Transverse colon (tissue), 4 donors: Measurements from ENCODE around the gene HOGA1. TPM values are rescaled to one million over a fixed set of nuclear protein-coding genes. Genes with fewer than 3 reads are reported as not detected.

Experiments
- DNase-seq: peaks from one replicate; pipeline ENCODE4 v3.0.0-alpha.2; 2019
- H3K27ac ChIP-seq, 4 donors: fragments of 200-600 bp; sonication (generic); 2 replicates each; pipeline ENCODE4 v1.5.1; 2016 to 2018; ENCODE audit warnings: inconsistent platforms in 4 of 4
- H3K27me3 ChIP-seq: fragments of 200-600 bp; sonication (generic); 2 replicates; pipeline ENCODE4 v1.5.1; 2017; ENCODE audit warnings: inconsistent platforms
- H3K36me3 ChIP-seq, 4 donors: fragments of 200-600 bp; sonication (generic); 2 replicates each; pipeline ENCODE4 v1.5.1; 2017 to 2019; ENCODE audit warnings: inconsistent platforms in 4 of 4
- H3K4me1 ChIP-seq, 4 donors: fragments of 200-600 bp; sonication (generic); 2 replicates each; pipeline ENCODE4 v1.5.1; 2017 to 2020; ENCODE audit warnings: inconsistent platforms in 4 of 4
- H3K4me3 ChIP-seq, 4 donors: fragments of 200-600 bp; sonication (generic); 1 replicate in 1 of 4; 2 replicates in 3 of 4; pipeline versions ENCODE4 v1.5.1 to v1.6.1; 2017 to 2019; ENCODE audit warnings: inconsistent platforms in 4 of 4
- H3K9me3 ChIP-seq, 2 donors: fragments of 200-600 bp; sonication (generic); 2 replicates each; pipeline ENCODE4 v1.5.1; 2017 to 2019; ENCODE audit warnings: inconsistent platforms in 2 of 2
- CTCF ChIP-seq, 5 experiments: fragments of 200-600 bp in 3 of 5; fragments of 450-650 bp in 2 of 5; sonication (generic) in 3 of 5; IDR thresholded peaks; 1 replicate in 2 of 5; 2 replicates in 3 of 5; pipeline ENCODE4 v1.5.1; 2016 to 2017; ENCODE audit warnings: antibody characterized with exemption in 5 of 5, inconsistent platforms in 3 of 5, mild to moderate bottlenecking in 2 of 5, moderate library complexity in 1 of 5
- EP300 ChIP-seq: sonication (generic); formaldehyde crosslinking; IDR thresholded peaks from one replicate; pipeline ENCODE4 v1.6.1; 2017; ENCODE audit warnings: antibody characterized with exemption, low read depth
- POLR2A ChIP-seq: fragments of 450-650 bp; IDR thresholded peaks from one replicate; pipeline ENCODE4 v1.6.1; 2016; ENCODE audit warnings: antibody characterized with exemption, mild to moderate bottlenecking, moderate library complexity
- POLR2AphosphoS5 ChIP-seq, 3 donors: sonication (generic); formaldehyde crosslinking; IDR thresholded peaks; one replicate each; pipeline ENCODE4 v1.6.1; 2016; ENCODE audit warnings: antibody characterized with exemption in 3 of 3
- WGBS, 2 donors: methylation state at CpG; one replicate each; pipeline ENCODE4 v1.1.5; 2018; ENCODE audit warnings: low coverage in 1 of 2; 5-methylcytosine and 5-hydroxymethylcytosine counted together
- in situ Hi-C, 4 donors: fragments of 200-750 bp; cut with MboI; loops; one replicate each; pipeline versions ENCODE4 v1.15.0 to v1.15.1; 2017; ENCODE audit warnings: low sequenced_read_pairs in 3 of 4, low pct_ligation_motif_present in 1 of 4, low pct_unique_long_range_greater_than_20kb in 1 of 4
- intact Hi-C: fragments of 100-400 bp; cut with DNase I; formaldehyde crosslinking; loops from one replicate; pipeline ENCODE4 v1.15.1; 2023; ENCODE audit warnings: low total_unique reads
- total RNA-seq, 4 donors: library from RNA; depleted of rRNA; stranded (reverse); fragments of >200 nt; gene quantifications; one replicate each; pipeline ENCODE4 v1.1.0, GENCODE V29; 2016

Gene HOGA1
- not detected for total RNA-seq

GRCh38 chr10:97584060-97584797 is at the start of gene HOGA1:
Gene HOGA1, plus strand, starts transcription at chr10:97584389. Its CDS starts 315 bp downstream, at chr10:97584704.
- TF ChIP-seq POLR2AphosphoS5 (IDR thresholded peaks at IDR 0.05) (no peak), POLR2A (no peak), EP300 (no peak), CTCF (IDR thresholded peaks at IDR 0.05) (no peak)
- no peak for DNase-seq
- H3K27me3 ChIP-seq: no peaks in the 10 kb centered on the region
- no peaks in the 10 kb centered on the region for H3K4me1 ChIP-seq
- intact Hi-C loops (no loop called here), in situ Hi-C loops (no loop called here)
- H3K36me3 ChIP-seq: no peaks in the 10 kb centered on the region
- 52% methylated on average over 5 of the region's 5 CpGs; no CpG with 5 or more reads in 1 of the 2 donors for WGBS, 2 donors
- no peak within 1 kb of the TSS for H3K27ac ChIP-seq
- no peaks in the 10 kb centered on the region for H3K9me3 ChIP-seq
- H3K4me3 ChIP-seq: no peak within 1 kb of the TSS

- Histone ChIP-seq H3K27me3 (no peaks in the 10 kb centered on the region), H3K9me3 (no peaks in the 10 kb centered on the region)
Observed at GRCh38 chr10:97534746-97535367, 49.3 kb upstream of the HOGA1 start.

GRCh38 chr10:97537186-97537869 is 46.9 kb upstream of the HOGA1 start:
- intact Hi-C loops: no loop called here
- 88% methylated on average over 4 of the region's 5 CpGs; no CpG with 5 or more reads in 1 of the 2 donors for WGBS, 2 donors
- DNase-seq: no peak

More at GRCh38 chr10:97534746-97535367, 49.3 kb upstream of the HOGA1 start:
- no peak for DNase-seq
- no peak overlapping the region for H3K27ac ChIP-seq
- TF ChIP-seq EP300: no peak
- no peak for TF ChIP-seq POLR2A
- TF ChIP-seq POLR2AphosphoS5 (IDR thresholded peaks at IDR 0.05): no peak
- TF ChIP-seq CTCF (IDR thresholded peaks at IDR 0.05): peak in 3 of 5 experiments; percentile 17 to 41 (median 39)
- 78 to 100% methylated on average over 1 to 6 of the region's 6 CpGs for WGBS, 2 donors
- intact Hi-C loops (no loop called here), in situ Hi-C loops (no loop called here)
- peaks cover 0 to 3% (median 0%) of the 10 kb centered on the region in 4 donors for H3K4me1 ChIP-seq
- no peaks in the 10 kb centered on the region for H3K36me3 ChIP-seq
- no peak overlapping the region for H3K4me3 ChIP-seq

More at GRCh38 chr10:97537186-97537869, 46.9 kb upstream of the HOGA1 start:
- no peak overlapping the region for H3K27ac ChIP-seq
- no peak for TF ChIP-seq POLR2A
- no peak for TF ChIP-seq CTCF (IDR thresholded peaks at IDR 0.05)
- no peak for TF ChIP-seq POLR2AphosphoS5 (IDR thresholded peaks at IDR 0.05)
- no peak for TF ChIP-seq EP300
- H3K9me3 ChIP-seq: no peaks in the 10 kb centered on the region
- no peak overlapping the region for H3K4me3 ChIP-seq
- no peaks in the 10 kb centered on the region for H3K27me3 ChIP-seq
- in situ Hi-C loops: no loop called here
- peaks cover 0 to 7% (median 3%) of the 10 kb centered on the region in 4 donors for H3K4me1 ChIP-seq
- H3K36me3 ChIP-seq: no peaks in the 10 kb centered on the region
